Heart left ventricle (tissue), 13 donors: ENCODE results near the gene DAGLA.

Experiments used
- POLR2A ChIP-seq, 2 donors: fragments of 450-650 bp; IDR thresholded peaks; one replicate each; pipeline ENCODE4 v1.6.1; 2017; ENCODE audit warnings: antibody characterized with exemption in 2 of 2, mild to moderate bottlenecking in 2 of 2, moderate library complexity in 2 of 2
- TF ChIP-seq, protein P1 (sequence below), 12 donors: fragments of 200-600 bp; sonication (generic) in 4 of 12; IDR thresholded peaks; one replicate each; pipeline versions ENCODE4 v1.5.0 to v1.8.0; 2018 to 2022; ENCODE audit warnings: antibody characterized with exemption in 12 of 12, mild to moderate bottlenecking in 5 of 12
- donor health status: ischemic (EF 13 %, LVEDD 7.1; RV severe dilation, severe dysfunction).
- donor health status: DM: no; HTN: yes; CAD: no.
- donor health status: DM: no; HTN: no; CAD: no.
- donor health status: ischemic (EF 25% LVEDD 6.9; RV normal size, moderate dysfunction).
- donor health status: ischemic (EF 25% LVEDD 5.7; RV mildly dilated, moderate dysfunction).
- donor health status: ischemic (EF 35%, LVEDD 5.7; RV mildly dilated, moderate dysfunction).
- donor health status: nonischemic (EF 11% LVEDD 7.7; RV severe dilation, severe dysfunction).
- donor health status: DM: yes; HTN: yes; CAD: no.
- donor health status: PGD.
- donor health status: ischemic (EF 29% LVEDD 5.4; RV normal size, mild dysfunction).
- donor health status: nonischemic (EF 23%, LVEDD 6.1; RV moderate dilation, normal function).

DNA sequence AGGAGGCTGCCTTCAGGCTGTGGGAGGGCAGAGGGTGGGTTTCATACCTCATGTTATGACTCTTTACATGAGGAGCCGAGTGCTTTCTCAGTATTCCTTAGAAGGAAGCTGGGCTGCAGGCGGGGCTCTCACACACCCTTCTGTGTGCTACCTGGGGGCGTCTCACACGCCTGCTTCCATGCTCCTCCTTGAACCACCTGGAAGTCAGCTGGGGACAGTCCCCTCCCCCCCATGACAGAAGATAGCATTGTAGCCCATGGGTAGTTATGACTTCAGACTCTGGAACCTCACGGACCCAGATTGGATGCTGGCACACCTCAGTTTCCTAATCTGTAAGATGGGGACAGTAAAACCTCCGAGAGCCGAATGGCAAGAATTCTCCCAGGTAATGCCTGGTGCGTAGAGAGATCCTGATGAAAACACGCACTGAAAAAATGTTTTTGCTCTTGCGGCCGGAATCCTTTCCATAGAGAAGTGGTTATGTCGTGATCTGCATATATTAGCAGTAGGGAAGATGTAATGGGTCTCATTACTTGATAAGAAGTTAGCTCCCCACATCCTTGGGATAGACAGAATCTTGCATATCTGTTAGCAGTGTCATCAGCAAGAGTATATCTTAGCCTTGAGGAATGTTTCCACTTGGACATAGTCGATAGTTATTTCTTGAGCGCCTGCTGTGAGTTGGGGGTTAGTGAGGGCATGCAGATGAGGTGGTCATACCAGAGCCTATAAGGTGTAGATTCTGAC is 4.9 kb downstream of the DAGLA start:
- TF ChIP-seq, protein P1, sequence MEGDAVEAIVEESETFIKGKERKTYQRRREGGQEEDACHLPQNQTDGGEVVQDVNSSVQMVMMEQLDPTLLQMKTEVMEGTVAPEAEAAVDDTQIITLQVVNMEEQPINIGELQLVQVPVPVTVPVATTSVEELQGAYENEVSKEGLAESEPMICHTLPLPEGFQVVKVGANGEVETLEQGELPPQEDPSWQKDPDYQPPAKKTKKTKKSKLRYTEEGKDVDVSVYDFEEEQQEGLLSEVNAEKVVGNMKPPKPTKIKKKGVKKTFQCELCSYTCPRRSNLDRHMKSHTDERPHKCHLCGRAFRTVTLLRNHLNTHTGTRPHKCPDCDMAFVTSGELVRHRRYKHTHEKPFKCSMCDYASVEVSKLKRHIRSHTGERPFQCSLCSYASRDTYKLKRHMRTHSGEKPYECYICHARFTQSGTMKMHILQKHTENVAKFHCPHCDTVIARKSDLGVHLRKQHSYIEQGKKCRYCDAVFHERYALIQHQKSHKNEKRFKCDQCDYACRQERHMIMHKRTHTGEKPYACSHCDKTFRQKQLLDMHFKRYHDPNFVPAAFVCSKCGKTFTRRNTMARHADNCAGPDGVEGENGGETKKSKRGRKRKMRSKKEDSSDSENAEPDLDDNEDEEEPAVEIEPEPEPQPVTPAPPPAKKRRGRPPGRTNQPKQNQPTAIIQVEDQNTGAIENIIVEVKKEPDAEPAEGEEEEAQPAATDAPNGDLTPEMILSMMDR (IDR thresholded peaks at IDR 0.05) = no peak
- no peak for TF ChIP-seq POLR2A (IDR thresholded peaks at IDR 0.05)
